HepG2 (cell line): ENCODE data around the gene HOXC5. TPM values are rescaled to one million over a fixed set of nuclear protein-coding genes. Genes with fewer than 3 reads are reported as not detected.

Experiments
- ATAC-seq: fragments of 200-7000 bp; cut with Tn5 transposase; 3 replicates; pipeline ENCODE4 v1.9.1; 2020; ENCODE audit warnings: mild to moderate bottlenecking, moderate library complexity
- BruUV-seq: library from RNA; stranded (reverse); fragments of 400-500 nt; replicated peaks from 2 replicates; lab custom pipeline; 2021; lab: Mats Ljungman, UMichigan
- CTCF ChIA-PET: fragments of 300-600 bp; formaldehyde crosslinking; extraction: SDS; loops from one replicate; lab custom pipeline; 2021; ENCODE audit warnings: low total read pairs, inconsistent platforms, low intra/inter-chr PET ratio; lab: Yijun Ruan, JAX
- POLR2A ChIA-PET: fragments of 350-600 bp; sonication (Branson Sonifier 250); formaldehyde crosslinking; loops from one replicate; lab custom pipeline; 2020; ENCODE audit warnings: antibody characterized with exemption, inconsistent platforms; lab: Yijun Ruan, JAX
- DNase-seq: peaks from one replicate; pipeline ENCODE4 v3.0.0-alpha.2; 2015; ENCODE audit warnings: low spot score
- FAIRE-seq: peaks from 3 replicates; lab custom pipeline; 2011; peaks lifted over from hg19 to GRCh38; lab: Jason Lieb, UNC
- H2AFZ ChIP-seq: one replicate; pipeline ENCODE4 v1.6.1; 2011; ENCODE audit warnings: low read length, inconsistent platforms
- H3K27ac ChIP-seq: fragments of 300-600 bp; 3 replicates; pipeline ENCODE4 v1.8.0; 2011; ENCODE audit warnings: mixed run types, mild to moderate bottlenecking, mixed read lengths, low read length, inconsistent platforms; ENCODE audit not compliant: insufficient read depth; ENCODE audit errors: extremely low read length
- H3K27me3 ChIP-seq, 2 experiments: fragments of 200-600 bp in 1 of 2; 2 replicates in 1 of 2; 3 replicates in 1 of 2; pipeline versions ENCODE4 v1.6.0 to v1.8.0; 2011; ENCODE audit warnings: low read length in 2 of 2, mild to moderate bottlenecking in 2 of 2, moderate library complexity in 2 of 2, inconsistent platforms in 1 of 2; ENCODE audit not compliant: insufficient read depth in 2 of 2, control insufficient read depth in 1 of 2
- H3K36me3 ChIP-seq, 2 experiments: fragments of 200-600 bp in 1 of 2; replicated peaks in 1 of 2; 2 replicates in 1 of 2; 3 replicates in 1 of 2; pipeline versions ENCODE4 v1.5.1 to v1.8.0; 2011; ENCODE audit warnings: low read length in 2 of 2, inconsistent platforms in 1 of 2; ENCODE audit not compliant: insufficient read depth in 2 of 2, control insufficient read depth in 1 of 2
- H3K4me1 ChIP-seq: 2 replicates; pipeline ENCODE4 v1.5.1; 2012; ENCODE audit warnings: low read length, inconsistent platforms; ENCODE audit not compliant: insufficient read depth
- H3K4me2 ChIP-seq: 2 replicates; pipeline ENCODE4 v1.6.0; 2011; ENCODE audit warnings: low read depth, low read length, inconsistent platforms
- H3K4me3 ChIP-seq, 3 experiments: fragments of 200-600 bp in 1 of 3; sonication (generic), shearing (Covaris generic) in 1 of 3; replicated peaks in 1 of 3; 2 replicates each; pipeline ENCODE4 v1.5.1; 2011 to 2016; ENCODE audit warnings: low read length in 3 of 3, inconsistent platforms in 2 of 3, low read depth in 2 of 3, mild to moderate bottlenecking in 2 of 3, control low read depth in 1 of 3, mixed read lengths in 1 of 3; ENCODE audit not compliant: insufficient read depth in 1 of 3
- H3K79me2 ChIP-seq: one replicate; pipeline ENCODE4 v1.6.1; 2011; ENCODE audit warnings: low read length, inconsistent platforms; ENCODE audit not compliant: insufficient read depth
- H3K9ac ChIP-seq: 2 replicates; pipeline ENCODE4 v1.6.0; 2011; ENCODE audit warnings: mild to moderate bottlenecking, low read depth, low read length, inconsistent platforms; ENCODE audit not compliant: insufficient read depth
- H3K9me3 ChIP-seq: 2 replicates; pipeline ENCODE4 v1.5.1; 2012; ENCODE audit warnings: mild to moderate bottlenecking, low read length
- H4K20me1 ChIP-seq: 2 replicates; pipeline ENCODE4 v1.6.0; 2011; ENCODE audit warnings: inconsistent platforms, mild to moderate bottlenecking, low read length, moderate library complexity; ENCODE audit not compliant: insufficient read depth
- KMT2B ChIP-seq: IDR thresholded peaks from 2 replicates; pipeline ENCODE4 v1.6.1; 2016; ENCODE audit warnings: missing genetic modification reagents, missing compliant biosample characterization
- PATZ1 ChIP-seq: sonication (generic); formaldehyde crosslinking; IDR thresholded peaks from 2 replicates; pipeline ENCODE4 v1.4.0; 2020; ENCODE audit warnings: missing genetic modification reagents
- REXO4 ChIP-seq: sonication (generic); formaldehyde crosslinking; IDR thresholded peaks from 2 replicates; pipeline ENCODE4 v1.8.0; 2022; ENCODE audit warnings: missing genetic modification reagents, mild to moderate bottlenecking, borderline replicate concordance
- TAF1 ChIP-seq: sonication (generic); formaldehyde crosslinking; IDR thresholded peaks from 2 replicates; pipeline ENCODE4 v1.4.0; 2020; ENCODE audit warnings: missing genetic modification reagents
- UBTF ChIP-seq: sonication (generic); formaldehyde crosslinking; IDR thresholded peaks from 2 replicates; pipeline ENCODE4 v1.4.0; 2020; ENCODE audit warnings: mild to moderate bottlenecking, missing genetic modification reagents
- ZNF713 ChIP-seq: sonication (generic); formaldehyde crosslinking; IDR thresholded peaks from 2 replicates; pipeline ENCODE4 v1.4.0; 2020; ENCODE audit warnings: mild to moderate bottlenecking, missing genetic modification reagents
- ZNF850 ChIP-seq: sonication (generic); formaldehyde crosslinking; conservative IDR thresholded peaks from 2 replicates; pipeline ENCODE4 v1.9.0; 2021; ENCODE audit warnings: mild to moderate bottlenecking, missing genetic modification reagents
- WGBS: methylation state at CpG from one replicate; pipeline ENCODE4 v1.1.6; 2017; ENCODE audit warnings: low lambda C conversion rate; 5-methylcytosine and 5-hydroxymethylcytosine counted together
- in situ Hi-C: cut with HindIII; loops from 2 replicates; pipeline ENCODE4 v1.10.0; 2017; ENCODE audit warnings: low pct_unique_long_range_greater_than_20kb; ENCODE audit not compliant: extremely low pct_ligation_motif_present
- intact Hi-C: fragments of 100-400 bp; cut with micrococcal nuclease; formaldehyde crosslinking; loops from one replicate; pipeline ENCODE4 v1.10.0; 2022; ENCODE audit not compliant: unreplicated experiment
- polyA plus RNA-seq, 8 experiments: library from polyadenylated mRNA; depleted of rRNA in 3 of 8; stranded (reverse) in 7 of 8; unstranded in 1 of 8; fragments of >200 nt; fragmentation: Illumina TruSeq in 4 of 8; extraction: Trizol in 4 of 8; gene quantifications; 2 replicates each; pipeline versions ENCODE4 v1.2.1 to v1.2.3, GENCODE V29; 2011 to 2016; ENCODE audit warnings: low read depth in 4 of 8, missing spikeins in 1 of 8, mixed read lengths in 1 of 8; ENCODE audit not compliant: insufficient read depth in 1 of 8
- total RNA-seq, 5 experiments: library from RNA; depleted of rRNA; stranded (reverse); fragments of >200 nt; fragmentation: Illumina TruSeq; extraction: Trizol; gene quantifications; 2 replicates each; pipeline ENCODE4 v1.2.3, GENCODE V29; 2016; ENCODE audit warnings: low read depth in 1 of 5
- TF ChIP-seq, protein P1 (sequence below): sonication (generic); formaldehyde crosslinking; IDR thresholded peaks from 2 replicates; pipeline ENCODE4 v1.4.0; 2020; ENCODE audit warnings: missing genetic modification reagents, borderline replicate concordance
- TF ChIP-seq, protein P2 (sequence below), 2 experiments: sonication (generic) in 1 of 2; formaldehyde crosslinking in 1 of 2; IDR thresholded peaks; 2 replicates each; pipeline versions ENCODE4 v1.4.0 to v1.6.1; 2016 to 2020; ENCODE audit warnings: borderline replicate concordance in 1 of 2, low read depth in 1 of 2, mild to moderate bottlenecking in 1 of 2, missing genetic modification reagents in 1 of 2

Gene HOXC5
- total and polyA plus RNA-seq, 2 of the 13 experiments (the other 11 are each of a cell fraction or from before 2014, with no cell fraction given) = not detected

DNA sequence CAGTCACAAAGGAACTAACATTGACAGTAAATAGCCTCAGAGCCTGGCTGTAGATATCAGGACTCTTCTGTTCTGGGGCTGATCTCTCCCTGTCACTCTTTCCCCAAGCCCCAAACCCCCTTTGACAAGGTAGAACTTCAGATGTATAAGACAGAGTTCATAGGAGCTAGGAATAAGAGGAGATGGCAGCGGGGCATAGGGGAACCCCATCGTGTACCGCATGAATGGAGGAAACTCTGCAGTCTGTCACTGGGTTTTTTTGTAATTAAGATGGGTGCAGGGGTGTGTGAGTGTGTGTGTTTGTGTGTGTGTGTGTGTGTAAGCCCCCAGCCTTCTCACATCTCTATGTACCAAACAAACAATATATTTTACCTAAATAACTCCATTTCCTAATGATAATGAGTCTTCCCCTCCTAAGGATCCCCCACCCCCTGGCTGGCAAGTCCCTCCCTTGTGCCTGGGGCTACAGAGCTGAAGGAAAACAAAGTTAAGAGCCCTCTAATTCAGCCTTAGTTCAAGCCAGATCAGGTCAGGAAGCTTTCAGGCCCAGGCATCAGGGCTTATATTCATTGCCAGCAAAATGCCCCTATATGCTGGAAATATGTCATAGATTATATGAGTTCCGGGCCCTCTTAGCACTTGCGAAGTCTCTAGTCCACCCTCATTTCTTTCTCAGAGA is 11.7 kb downstream of the HOXC5 start:
- Histone ChIP-seq H3K4me1 (no peaks in the 10 kb centered on the region), H3K4me3 (no peak overlapping the region), H3K27me3 (peaks cover 5 to 67% of the 10 kb centered on the region in 2 experiments), H3K4me2 (no peak overlapping the region), H2AFZ (no peak overlapping the region), H3K36me3 (no peaks in the 10 kb centered on the region), H3K27ac (no peak overlapping the region), H3K79me2 (no peaks in the 10 kb centered on the region), H4K20me1 (no peaks in the 10 kb centered on the region), H3K9me3 (no peaks in the 10 kb centered on the region), H3K9ac (no peak overlapping the region)
- 13% methylated on average over 5 of the region's 5 CpGs for WGBS
- ATAC-seq (no peak), FAIRE-seq (no peak), DNase-seq (no peak)
- CTCF ChIA-PET = no interaction called here
- BruUV-seq = no TSS peak
- intact Hi-C loops (no loop called here), in situ Hi-C loops (no loop called here)
- POLR2A ChIA-PET = no interaction called here
- no peak for TF ChIP-seq PATZ1 (CRISPR knock-in tag)
- TF ChIP-seq, protein P1, sequence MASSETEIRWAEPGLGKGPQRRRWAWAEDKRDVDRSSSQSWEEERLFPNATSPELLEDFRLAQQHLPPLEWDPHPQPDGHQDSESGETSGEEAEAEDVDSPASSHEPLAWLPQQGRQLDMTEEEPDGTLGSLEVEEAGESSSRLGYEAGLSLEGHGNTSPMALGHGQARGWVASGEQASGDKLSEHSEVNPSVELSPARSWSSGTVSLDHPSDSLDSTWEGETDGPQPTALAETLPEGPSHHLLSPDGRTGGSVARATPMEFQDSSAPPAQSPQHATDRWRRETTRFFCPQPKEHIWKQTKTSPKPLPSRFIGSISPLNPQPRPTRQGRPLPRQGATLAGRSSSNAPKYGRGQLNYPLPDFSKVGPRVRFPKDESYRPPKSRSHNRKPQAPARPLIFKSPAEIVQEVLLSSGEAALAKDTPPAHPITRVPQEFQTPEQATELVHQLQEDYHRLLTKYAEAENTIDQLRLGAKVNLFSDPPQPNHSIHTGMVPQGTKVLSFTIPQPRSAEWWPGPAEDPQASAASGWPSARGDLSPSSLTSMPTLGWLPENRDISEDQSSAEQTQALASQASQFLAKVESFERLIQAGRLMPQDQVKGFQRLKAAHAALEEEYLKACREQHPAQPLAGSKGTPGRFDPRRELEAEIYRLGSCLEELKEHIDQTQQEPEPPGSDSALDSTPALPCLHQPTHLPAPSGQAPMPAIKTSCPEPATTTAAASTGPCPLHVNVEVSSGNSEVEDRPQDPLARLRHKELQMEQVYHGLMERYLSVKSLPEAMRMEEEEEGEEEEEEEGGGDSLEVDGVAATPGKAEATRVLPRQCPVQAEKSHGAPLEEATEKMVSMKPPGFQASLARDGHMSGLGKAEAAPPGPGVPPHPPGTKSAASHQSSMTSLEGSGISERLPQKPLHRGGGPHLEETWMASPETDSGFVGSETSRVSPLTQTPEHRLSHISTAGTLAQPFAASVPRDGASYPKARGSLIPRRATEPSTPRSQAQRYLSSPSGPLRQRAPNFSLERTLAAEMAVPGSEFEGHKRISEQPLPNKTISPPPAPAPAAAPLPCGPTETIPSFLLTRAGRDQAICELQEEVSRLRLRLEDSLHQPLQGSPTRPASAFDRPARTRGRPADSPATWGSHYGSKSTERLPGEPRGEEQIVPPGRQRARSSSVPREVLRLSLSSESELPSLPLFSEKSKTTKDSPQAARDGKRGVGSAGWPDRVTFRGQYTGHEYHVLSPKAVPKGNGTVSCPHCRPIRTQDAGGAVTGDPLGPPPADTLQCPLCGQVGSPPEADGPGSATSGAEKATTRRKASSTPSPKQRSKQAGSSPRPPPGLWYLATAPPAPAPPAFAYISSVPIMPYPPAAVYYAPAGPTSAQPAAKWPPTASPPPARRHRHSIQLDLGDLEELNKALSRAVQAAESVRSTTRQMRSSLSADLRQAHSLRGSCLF (CRISPR knock-in tag) = no peak
- TF ChIP-seq UBTF (CRISPR knock-in tag) = no peak
- no peak for TF ChIP-seq REXO4 (CRISPR knock-in tag)
- TF ChIP-seq KMT2B (CRISPR knock-in tag) = no peak
- TF ChIP-seq TAF1 (CRISPR knock-in tag) = no peak
- TF ChIP-seq ZNF713 (CRISPR knock-in tag) = no peak
- TF ChIP-seq ZNF850 (CRISPR knock-in tag) = no peak
- TF ChIP-seq, protein P2, sequence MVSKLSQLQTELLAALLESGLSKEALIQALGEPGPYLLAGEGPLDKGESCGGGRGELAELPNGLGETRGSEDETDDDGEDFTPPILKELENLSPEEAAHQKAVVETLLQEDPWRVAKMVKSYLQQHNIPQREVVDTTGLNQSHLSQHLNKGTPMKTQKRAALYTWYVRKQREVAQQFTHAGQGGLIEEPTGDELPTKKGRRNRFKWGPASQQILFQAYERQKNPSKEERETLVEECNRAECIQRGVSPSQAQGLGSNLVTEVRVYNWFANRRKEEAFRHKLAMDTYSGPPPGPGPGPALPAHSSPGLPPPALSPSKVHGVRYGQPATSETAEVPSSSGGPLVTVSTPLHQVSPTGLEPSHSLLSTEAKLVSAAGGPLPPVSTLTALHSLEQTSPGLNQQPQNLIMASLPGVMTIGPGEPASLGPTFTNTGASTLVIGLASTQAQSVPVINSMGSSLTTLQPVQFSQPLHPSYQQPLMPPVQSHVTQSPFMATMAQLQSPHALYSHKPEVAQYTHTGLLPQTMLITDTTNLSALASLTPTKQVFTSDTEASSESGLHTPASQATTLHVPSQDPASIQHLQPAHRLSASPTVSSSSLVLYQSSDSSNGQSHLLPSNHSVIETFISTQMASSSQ (IDR thresholded peaks at IDR 0.05; ENCODE audit: low read depth) = no peak
- TF ChIP-seq, protein P2 (CRISPR knock-in tag; IDR thresholded peaks at IDR 0.05; ENCODE audit: borderline replicate concordance) = no peak
